Neuronal stem cell (in vitro differentiated cells): ENCODE results near the gene GRM7.

Source experiments
- DNase-seq: peaks from one replicate; pipeline ENCODE4 v3.0.0-alpha.2; 2013; ENCODE audit warnings: low spot score
- H2AFZ ChIP-seq: one replicate; pipeline ENCODE4 v1.6.1; 2013; ENCODE audit warnings: mild to moderate bottlenecking, low read length, inconsistent platforms
- H2AK5ac ChIP-seq: 2 replicates; pipeline ENCODE4 v1.6.1; 2013; ENCODE audit warnings: low read depth, mild to moderate bottlenecking, inconsistent platforms, low read length, moderate library complexity, mixed read lengths
- H2BK120ac ChIP-seq: 2 replicates; pipeline ENCODE4 v1.6.1; 2013; ENCODE audit warnings: low read depth, mild to moderate bottlenecking, inconsistent platforms, low read length, moderate library complexity, mixed read lengths
- H2BK12ac ChIP-seq: one replicate; pipeline ENCODE4 v1.6.1; 2013; ENCODE audit warnings: low read length, inconsistent platforms
- H2BK15ac ChIP-seq: 2 replicates; pipeline ENCODE4 v1.6.1; 2013; ENCODE audit warnings: mild to moderate bottlenecking, low read length, inconsistent platforms, mixed read lengths
- H2BK5ac ChIP-seq: one replicate; pipeline ENCODE4 v1.6.1; 2013; ENCODE audit warnings: inconsistent platforms, mild to moderate bottlenecking, low read length, moderate library complexity
- H3K14ac ChIP-seq: one replicate; pipeline ENCODE4 v1.6.1; 2013; ENCODE audit warnings: low read length, inconsistent platforms
- H3K18ac ChIP-seq: 2 replicates; pipeline ENCODE4 v1.6.1; 2013; ENCODE audit warnings: low read length, inconsistent platforms
- H3K23ac ChIP-seq: 2 replicates; pipeline ENCODE4 v1.6.1; 2013; ENCODE audit warnings: low read depth, mild to moderate bottlenecking, mixed read lengths, low read length, inconsistent platforms; ENCODE audit not compliant: poor library complexity
- H3K27ac ChIP-seq: replicated peaks from 3 replicates; pipeline ENCODE4 v1.5.1; 2013; ENCODE audit warnings: low read length, inconsistent platforms
- H3K27me3 ChIP-seq, 3 experiments: 2 replicates each; pipeline ENCODE4 v1.6.1; 2013; ENCODE audit warnings: low read length in 3 of 3, mild to moderate bottlenecking in 2 of 3, inconsistent platforms in 1 of 3, low read depth in 1 of 3, mixed read lengths in 1 of 3, moderate library complexity in 1 of 3; ENCODE audit not compliant: control insufficient read depth in 3 of 3, insufficient read depth in 3 of 3
- H3K36me3 ChIP-seq, 2 donors: replicated peaks in 1 of 2; 2 replicates each; pipeline ENCODE4 v1.6.1; 2013; ENCODE audit warnings: low read length in 2 of 2; ENCODE audit not compliant: control insufficient read depth in 2 of 2, insufficient read depth in 2 of 2
- H3K4ac ChIP-seq: 2 replicates; pipeline ENCODE4 v1.6.1; 2013; ENCODE audit warnings: inconsistent platforms, mild to moderate bottlenecking, low read length, moderate library complexity
- H3K4me1 ChIP-seq, 2 donors: 1 replicate in 1 of 2; 2 replicates in 1 of 2; pipeline ENCODE4 v1.6.1; 2013; ENCODE audit warnings: low read length in 2 of 2, low read depth in 1 of 2; ENCODE audit not compliant: control insufficient read depth in 2 of 2, insufficient read depth in 1 of 2
- H3K4me2 ChIP-seq: one replicate; pipeline ENCODE4 v1.6.1; 2013; ENCODE audit warnings: mild to moderate bottlenecking, low read length, inconsistent platforms; ENCODE audit not compliant: insufficient read depth, poor library complexity, severe bottlenecking
- H3K4me3 ChIP-seq, 2 donors: 2 replicates each; pipeline ENCODE4 v1.5.1; 2013; ENCODE audit warnings: low read length in 2 of 2, mild to moderate bottlenecking in 2 of 2, inconsistent platforms in 1 of 2, moderate library complexity in 1 of 2
- H3K79me1 ChIP-seq: one replicate; pipeline ENCODE4 v1.6.1; 2013; ENCODE audit warnings: low read depth, mild to moderate bottlenecking, inconsistent platforms, low read length, moderate library complexity
- H3K9ac ChIP-seq: one replicate; pipeline ENCODE4 v1.6.1; 2013; ENCODE audit warnings: mild to moderate bottlenecking, low read depth, low read length, inconsistent platforms; ENCODE audit not compliant: poor library complexity
- H3K9me3 ChIP-seq, 2 donors: replicated peaks in 1 of 2; 2 replicates each; pipeline versions ENCODE3 to v1.6.1; 2013; ENCODE audit warnings: low read length in 2 of 2, mild to moderate bottlenecking in 2 of 2, inconsistent platforms in 1 of 2, low read depth in 1 of 2, mixed read lengths in 1 of 2, moderate library complexity in 1 of 2; ENCODE audit not compliant: control insufficient read depth in 2 of 2, insufficient read depth in 1 of 2
- H4K8ac ChIP-seq: one replicate; pipeline ENCODE4 v1.6.1; 2013; ENCODE audit warnings: low read depth, mild to moderate bottlenecking, inconsistent platforms, low read length, moderate library complexity
- H4K91ac ChIP-seq: one replicate; pipeline ENCODE4 v1.6.1; 2013; ENCODE audit warnings: low read length, low read depth, mild to moderate bottlenecking, inconsistent platforms; ENCODE audit not compliant: poor library complexity
- WGBS, 2 donors: extraction: QIAGEN DNeasy Blood & Tissue Kit; methylation state at CpG; one replicate each; pipeline ENCODE4 v1.1.7; 2013; ENCODE audit warnings: missing lambda C conversion rate in 2 of 2, mixed read lengths in 1 of 2; ENCODE audit not compliant: insufficient read length in 2 of 2, insufficient replicate concordance in 1 of 2; ENCODE audit errors: extremely low coverage in 2 of 2; 5-methylcytosine and 5-hydroxymethylcytosine counted together

Gene GRM7

DNA sequence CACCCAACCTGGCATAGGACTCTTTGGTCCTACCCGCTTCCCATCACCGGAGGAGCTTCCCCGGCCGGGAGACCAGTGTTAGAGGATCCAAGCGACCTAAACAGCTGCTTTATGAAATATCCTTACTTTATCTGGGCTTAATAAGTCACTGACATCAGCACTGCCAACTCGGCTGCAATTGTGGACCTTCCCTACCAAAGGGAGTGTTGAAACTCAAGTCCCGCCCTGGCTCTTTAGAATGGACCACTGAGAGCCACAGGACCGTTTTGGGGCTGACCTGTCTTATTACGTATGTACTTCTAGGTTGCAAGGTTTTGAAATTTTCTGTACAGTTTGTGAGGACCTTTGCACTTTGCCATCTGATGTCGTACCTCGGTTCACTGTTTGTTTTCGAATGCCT lies 879.5 kb downstream of the GRM7 start:
- no peak overlapping the region for H2BK5ac ChIP-seq
- no peak overlapping the region for H3K27ac ChIP-seq
- no peak overlapping the region for H2AFZ ChIP-seq
- H3K27me3 ChIP-seq: no peaks in the 10 kb centered on the region
- no peak overlapping the region for H3K4me2 ChIP-seq
- no peak overlapping the region for H2AK5ac ChIP-seq
- no peaks in the 10 kb centered on the region for H3K79me1 ChIP-seq
- no peak overlapping the region for H2BK120ac ChIP-seq
- no peak overlapping the region for H3K4me3 ChIP-seq
- H2BK15ac ChIP-seq: no peak overlapping the region
- H3K9ac ChIP-seq: no peak overlapping the region
- no peak overlapping the region for H2BK12ac ChIP-seq
- no peak overlapping the region for H4K91ac ChIP-seq
- no peaks in the 10 kb centered on the region for H3K36me3 ChIP-seq
- no peaks in the 10 kb centered on the region for H3K4me1 ChIP-seq
- H3K9me3 ChIP-seq: no peaks in the 10 kb centered on the region
- DNase-seq: no peak
- no peak overlapping the region for H3K14ac ChIP-seq
- H4K8ac ChIP-seq: no peak overlapping the region
- H3K23ac ChIP-seq: no peak overlapping the region
- H3K18ac ChIP-seq: no peak overlapping the region
- no CpG with 5 or more reads among the region's 12 CpGs for WGBS, 2 donors
- no peak overlapping the region for H3K4ac ChIP-seq

DNA sequence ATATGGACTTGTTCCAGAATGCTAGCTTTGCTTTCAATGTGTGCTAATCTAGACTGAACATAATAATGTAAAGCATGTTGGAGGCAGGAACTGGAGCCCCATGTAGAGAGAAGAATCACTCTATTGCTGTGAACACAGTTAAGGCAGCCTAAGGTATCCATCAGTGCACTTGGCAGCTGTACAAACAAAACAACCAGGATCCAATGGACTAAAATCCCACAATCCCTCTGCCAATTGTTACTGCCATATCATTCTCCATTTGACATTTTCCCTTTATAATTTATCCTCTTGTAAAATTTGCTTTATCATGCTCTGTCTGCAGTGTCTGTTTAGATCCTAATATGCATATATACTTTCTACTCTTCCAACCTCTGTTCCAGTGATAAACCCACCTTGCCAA lies 883.9 kb downstream of the GRM7 start:
- DNase-seq: no peak
- Histone ChIP-seq H3K27ac (no peak overlapping the region), H3K36me3 (no peaks in the 10 kb centered on the region), H3K18ac (no peak overlapping the region), H4K8ac (no peak overlapping the region), H2BK5ac (no peak overlapping the region), H2AK5ac (no peak overlapping the region), H3K23ac (no peak overlapping the region), H3K4me3 (no peak overlapping the region), H3K79me1 (no peaks in the 10 kb centered on the region), H2BK15ac (no peak overlapping the region), H3K9me3 (no peaks in the 10 kb centered on the region), H2BK120ac (no peak overlapping the region), H3K4me2 (no peak overlapping the region), H4K91ac (no peak overlapping the region), H3K14ac (no peak overlapping the region), H3K27me3 (no peaks in the 10 kb centered on the region), H2AFZ (no peak overlapping the region), H3K9ac (no peak overlapping the region), H3K4me1 (no peaks in the 10 kb centered on the region), H3K4ac (no peak overlapping the region), H2BK12ac (no peak overlapping the region)

DNA sequence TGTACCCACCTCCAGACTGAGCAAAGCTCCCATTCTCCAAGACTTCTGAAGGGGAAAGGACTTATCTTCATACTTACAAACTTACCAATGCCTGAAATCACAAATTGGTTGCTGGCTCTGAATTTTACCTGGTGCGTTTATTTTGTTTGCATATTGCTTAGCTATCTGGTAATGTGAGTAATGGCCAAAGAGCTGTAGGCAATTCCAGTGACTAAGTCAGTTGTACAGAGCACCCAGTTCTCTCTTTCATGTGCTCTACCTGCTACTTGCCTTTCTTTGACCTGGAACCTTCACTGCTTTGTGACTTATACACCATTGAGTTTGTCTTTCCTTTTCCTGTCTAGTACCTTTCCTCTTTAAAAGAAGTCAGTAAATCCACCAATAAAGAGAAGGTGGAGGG lies 884.8 kb downstream of the GRM7 start:
- H3K27ac ChIP-seq: no peak overlapping the region
- H3K79me1 ChIP-seq: no peaks in the 10 kb centered on the region
- no peak for DNase-seq
- no peak overlapping the region for H2BK15ac ChIP-seq
- H3K9me3 ChIP-seq: no peaks in the 10 kb centered on the region
- no peak overlapping the region for H2BK120ac ChIP-seq
- H3K18ac ChIP-seq: no peak overlapping the region
- H3K9ac ChIP-seq: no peak overlapping the region
- H3K36me3 ChIP-seq: no peaks in the 10 kb centered on the region
- H4K91ac ChIP-seq: no peak overlapping the region
- H3K4me1 ChIP-seq: no peaks in the 10 kb centered on the region
- H2BK12ac ChIP-seq: no peak overlapping the region
- no peak overlapping the region for H3K14ac ChIP-seq
- no peak overlapping the region for H3K23ac ChIP-seq
- H3K4me2 ChIP-seq: no peak overlapping the region
- H3K27me3 ChIP-seq: no peaks in the 10 kb centered on the region
- no peak overlapping the region for H2AK5ac ChIP-seq
- H2AFZ ChIP-seq: no peak overlapping the region
- H4K8ac ChIP-seq: no peak overlapping the region
- no peak overlapping the region for H3K4ac ChIP-seq
- no peak overlapping the region for H2BK5ac ChIP-seq
- WGBS, 2 donors: no CpG with 5 or more reads among the region's 1 CpG
- no peak overlapping the region for H3K4me3 ChIP-seq

DNA sequence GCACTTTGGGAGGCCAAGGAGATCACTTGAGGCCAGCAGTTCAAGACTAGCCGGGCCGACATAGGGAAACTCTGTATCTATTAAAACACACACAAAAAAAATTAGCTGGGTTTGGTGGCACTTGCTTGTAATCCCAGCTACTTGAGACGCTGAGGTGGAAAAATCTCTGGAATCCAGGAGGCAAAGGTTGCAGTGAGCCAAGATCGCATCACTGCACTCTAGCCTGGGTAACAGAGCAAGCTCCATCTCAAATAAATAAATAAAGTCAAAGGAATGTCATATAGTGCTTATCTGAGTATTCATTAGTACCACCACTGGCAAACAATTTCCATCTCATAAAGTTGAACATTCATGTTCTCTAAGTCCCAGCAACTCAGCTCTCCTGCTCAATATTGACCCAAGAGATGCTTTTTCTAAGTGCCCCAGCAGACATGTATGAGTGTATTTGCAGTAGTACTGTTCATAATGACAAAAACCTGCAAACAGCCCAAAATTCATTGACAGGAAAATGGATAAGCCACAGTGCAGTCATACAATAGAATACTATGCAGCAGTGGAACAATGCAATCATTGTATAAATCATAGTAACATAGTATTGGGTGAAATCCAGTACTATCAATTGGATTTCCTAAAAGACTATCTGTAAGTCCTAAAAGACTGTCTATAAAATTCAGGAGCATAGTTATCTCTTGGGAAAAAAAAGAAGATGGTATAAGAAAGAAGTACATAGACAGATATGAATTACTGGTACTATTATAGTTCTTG lies 889.2 kb downstream of the GRM7 start:
- Histone ChIP-seq H3K27ac (no peak overlapping the region), H4K8ac (no peak overlapping the region), H3K4me3 (no peak overlapping the region), H3K9ac (no peak overlapping the region), H3K14ac (no peak overlapping the region), H2AK5ac (no peak overlapping the region), H2BK120ac (no peak overlapping the region), H3K18ac (no peak overlapping the region), H2BK15ac (no peak overlapping the region), H2AFZ (no peak overlapping the region), H2BK12ac (no peak overlapping the region), H3K4me2 (no peak overlapping the region), H3K4me1 (no peaks in the 10 kb centered on the region), H4K91ac (no peak overlapping the region), H3K4ac (no peak overlapping the region), H3K36me3 (no peaks in the 10 kb centered on the region), H3K27me3 (no peaks in the 10 kb centered on the region), H2BK5ac (no peak overlapping the region), H3K23ac (no peak overlapping the region), H3K9me3 (no peaks in the 10 kb centered on the region), H3K79me1 (no peaks in the 10 kb centered on the region)
- WGBS, 2 donors: no CpG with 5 or more reads among the region's 4 CpGs
- DNase-seq: no peak
